K562 (cell line): Measurements from ENCODE around the gene DPM2. TPM values are rescaled to one million over a fixed set of nuclear protein-coding genes. Genes with fewer than 3 reads are reported as not detected.

Source experiments
- ATAC-seq: fragments of 200-7000 bp; cut with Tn5 transposase; 3 replicates; pipeline ENCODE4 v1.9.1; 2020; ENCODE audit warnings: moderate library complexity
- BruUV-seq: library from RNA; stranded (reverse); fragments of 400-500 nt; replicated peaks from 2 replicates; lab custom pipeline; 2021; lab: Mats Ljungman, UMichigan
- CTCF ChIA-PET: fragments of 300-600 bp; formaldehyde crosslinking; extraction: SDS; loops from one replicate; lab custom pipeline; 2021; ENCODE audit warnings: low intra/inter-chr PET ratio; lab: Yijun Ruan, JAX
- POLR2A ChIA-PET: fragments of 300-600, 350-650 bp; sonication (Branson Sonifier 250); formaldehyde crosslinking; extraction: SDS; loops from one replicate; lab custom pipeline; 2021; ENCODE audit warnings: antibody characterized with exemption, inconsistent platforms; lab: Yijun Ruan, JAX
- DNase-seq, 4 experiments: peaks; one replicate each; pipeline versions ENCODE4 v3.0.0 to v3.0.0-alpha.2; 2011 to 2018; ENCODE audit warnings: low spot score in 3 of 4, mixed read lengths in 3 of 4; ENCODE audit errors: extremely low read depth in 1 of 4
- FAIRE-seq: peaks from 2 replicates; lab custom pipeline; 2011; peaks lifted over from hg19 to GRCh38; lab: Jason Lieb, UNC
- H2AFZ ChIP-seq: 2 replicates; pipeline ENCODE4 v1.6.0; 2011; ENCODE audit warnings: low read depth, low read length, control low read depth, inconsistent platforms
- H3K27ac ChIP-seq: fragments of 200-600 bp; 3 replicates; pipeline ENCODE4 v1.8.0; 2011; ENCODE audit warnings: low read depth, mild to moderate bottlenecking, control low read depth, inconsistent platforms, low read length, moderate library complexity, mixed read lengths; ENCODE audit errors: extremely low read depth
- H3K27me3 ChIP-seq, 2 experiments: fragments of 300-600 bp in 1 of 2; 2 replicates in 1 of 2; 3 replicates in 1 of 2; pipeline versions ENCODE4 v1.6.0 to v1.8.0; 2011; ENCODE audit warnings: inconsistent platforms in 2 of 2, low read length in 2 of 2, mild to moderate bottlenecking in 1 of 2, mixed read lengths in 1 of 2, moderate library complexity in 1 of 2; ENCODE audit not compliant: control insufficient read depth in 2 of 2, insufficient read depth in 2 of 2
- H3K36me3 ChIP-seq: fragments of 300-600 bp; 3 replicates; pipeline ENCODE4 v1.8.0; 2011; ENCODE audit warnings: mild to moderate bottlenecking, low read length, inconsistent platforms; ENCODE audit not compliant: control insufficient read depth, insufficient read depth
- H3K4me1 ChIP-seq, 2 experiments: fragments of 200-600 bp in 1 of 2; replicated peaks in 1 of 2; 2 replicates in 1 of 2; 3 replicates in 1 of 2; pipeline versions ENCODE4 v1.5.1 to v1.8.0; 2011; ENCODE audit warnings: inconsistent platforms in 2 of 2, low read length in 2 of 2, mild to moderate bottlenecking in 1 of 2, mixed read lengths in 1 of 2, moderate library complexity in 1 of 2; ENCODE audit not compliant: control insufficient read depth in 2 of 2, insufficient read depth in 2 of 2
- H3K4me2 ChIP-seq: 2 replicates; pipeline ENCODE4 v1.6.1; 2011; ENCODE audit warnings: low read length, control low read depth, inconsistent platforms, mixed read lengths; ENCODE audit not compliant: insufficient read depth
- H3K4me3 ChIP-seq: fragments of 200-600 bp; sonication (generic), shearing (Covaris generic); 2 replicates; pipeline ENCODE4 v1.5.1; 2016; ENCODE audit warnings: control low read depth, inconsistent platforms
- H3K79me2 ChIP-seq: fragments of 200-600 bp; 3 replicates; pipeline ENCODE4 v1.8.0; 2011; ENCODE audit warnings: low read length, inconsistent platforms; ENCODE audit not compliant: control insufficient read depth, insufficient read depth
- H3K9ac ChIP-seq, 2 experiments: 2 replicates each; pipeline versions ENCODE4 v1.6.0 to v1.6.1; 2011; ENCODE audit warnings: low read depth in 2 of 2, low read length in 2 of 2, control low read depth in 1 of 2, inconsistent platforms in 1 of 2, mild to moderate bottlenecking in 1 of 2, mixed read lengths in 1 of 2; ENCODE audit not compliant: insufficient read depth in 1 of 2
- H3K9me1 ChIP-seq: one replicate; pipeline ENCODE4 v1.6.0; 2011; ENCODE audit warnings: inconsistent platforms, mild to moderate bottlenecking, low read length, moderate library complexity; ENCODE audit not compliant: control insufficient read depth, insufficient read depth
- H3K9me3 ChIP-seq: replicated peaks from 2 replicates; pipeline ENCODE4 v1.5.1; 2011; ENCODE audit warnings: low read depth, low read length, inconsistent platforms; ENCODE audit not compliant: control insufficient read depth, insufficient read depth
- H4K20me1 ChIP-seq: replicated peaks from 2 replicates; pipeline ENCODE4 v1.6.1; 2011; ENCODE audit warnings: low read length, inconsistent platforms, mixed read lengths; ENCODE audit not compliant: control insufficient read depth, insufficient read depth
- CTBP1 ChIP-seq: fragments of 450-650 bp; IDR thresholded peaks from 2 replicates; pipeline ENCODE4 v1.6.1; 2016; ENCODE audit warnings: borderline replicate concordance
- LEF1 ChIP-seq: fragments of 450-650 bp; IDR thresholded peaks from 2 replicates; pipeline ENCODE4 v1.6.1; 2016; ENCODE audit warnings: mild to moderate bottlenecking
- POLR2B ChIP-seq: fragments of 450-650 bp; IDR thresholded peaks from 2 replicates; pipeline ENCODE4 v1.6.1; 2018; ENCODE audit warnings: low read depth; ENCODE audit not compliant: partially characterized antibody
- USF1 ChIP-seq: sonication (generic); formaldehyde crosslinking; IDR thresholded peaks from 2 replicates; pipeline ENCODE4 v1.9.0; 2022; ENCODE audit warnings: mild to moderate bottlenecking, missing genetic modification reagents
- WGBS: fragments of 100-300 bp; shearing (Covaris generic); methylation state at CpG from one replicate; pipeline ENCODE4 v1.1.6; 2016; ENCODE audit warnings: low coverage, mixed read lengths; ENCODE audit not compliant: insufficient coverage; ENCODE audit errors: missing lambda C conversion rate; 5-methylcytosine and 5-hydroxymethylcytosine counted together
- in situ Hi-C: fragments of 300-500 bp; cut with MboI; formaldehyde crosslinking; loops from 4 replicates; pipeline ENCODE4 v1.15.0; 2018; ENCODE audit warnings: inconsistent platforms, mixed read lengths
- intact Hi-C: fragments of 100-400 bp; cut with micrococcal nuclease; formaldehyde crosslinking; loops from 2 replicates; pipeline ENCODE4 v1.14.2; 2022
- polyA plus RNA-seq, 8 experiments: library from polyadenylated mRNA; depleted of rRNA in 4 of 8; stranded (reverse) in 5 of 8; unstranded in 3 of 8; fragments of >200 nt; fragmentation: Nextera tagmentation in 2 of 8; fragmentation: Illumina TruSeq in 1 of 8; extraction: Ambion mirVana in 2 of 8; extraction: Trizol in 1 of 8; gene quantifications; 2 replicates each; pipeline versions ENCODE4 v1.2.1 to v1.2.3, GENCODE V29; 2011 to 2014; ENCODE audit warnings: inconsistent platforms in 1 of 8, missing spikeins in 1 of 8
- total RNA-seq, 7 experiments: library from RNA; depleted of rRNA in 6 of 7; stranded (reverse); fragments of >200 nt in 6 of 7; fragmentation: Illumina TruSeq in 2 of 7; extraction: Trizol in 2 of 7; gene quantifications; 2 replicates each; pipeline versions ENCODE4 v1.2.1 to v1.2.3, GENCODE V29; 2011 to 2021; ENCODE audit warnings: low replicate concordance in 1 of 7
- TF ChIP-seq, protein P1 (sequence below): sonication (generic); formaldehyde crosslinking; IDR thresholded peaks from 2 replicates; pipeline ENCODE4 v1.9.0; 2022; ENCODE audit warnings: mild to moderate bottlenecking, missing genetic modification reagents

The DPM2 gene
- total and polyA plus RNA-seq, 9 of the 15 experiments (the other 6 are each of a cell fraction or from before 2014, with no cell fraction given) = 43.5 to 126 (median 71.1) TPM

DNA sequence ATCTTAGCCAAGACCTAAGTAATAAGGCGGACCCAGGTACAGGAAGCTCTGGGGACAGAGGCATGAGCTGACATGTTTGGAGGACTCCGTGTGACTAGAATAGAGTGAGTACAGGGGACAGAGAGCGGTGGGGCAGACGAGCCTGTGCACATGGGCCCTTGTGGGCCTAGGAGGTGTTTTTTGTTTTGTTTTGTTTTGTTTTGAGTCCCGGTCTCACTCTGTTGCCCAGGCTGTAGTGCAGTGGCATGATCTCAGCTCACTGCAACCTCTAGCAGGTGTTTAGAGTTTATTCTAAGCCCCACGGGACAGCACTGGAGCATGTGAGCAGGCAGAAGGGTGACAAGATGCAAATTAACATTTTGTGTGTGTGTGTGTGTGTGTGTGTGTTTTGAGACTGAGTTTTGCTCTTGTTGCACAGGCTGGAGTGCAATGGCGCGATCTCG is 46.2 kb upstream of the DPM2 start:
- in situ Hi-C loops (no loop called here), intact Hi-C loops (no loop called here)
- Histone ChIP-seq H3K9me1 (no peaks in the 10 kb centered on the region), H2AFZ (peak overlapping the region; percentile 56), H3K27me3 (no peaks in the 10 kb centered on the region), H3K9me3 (no peaks in the 10 kb centered on the region), H3K4me2 (no peak overlapping the region), H3K4me1 (peaks cover 28 to 47% of the 10 kb centered on the region in 2 experiments; a peak in 4 of 5 replicates), H3K36me3 (no peaks in the 10 kb centered on the region), H3K9ac (no peak overlapping the region), H3K27ac (no peak overlapping the region), H3K4me3 (no peak overlapping the region), H4K20me1 (peaks cover 12% of the 10 kb centered on the region), H3K79me2 (peaks cover 15% of the 10 kb centered on the region)
- POLR2A ChIA-PET = interaction anchor here (0.6 to 1.6 kb wide), 2 partner anchors 16 to 23 kb away, joined by 3 to 4 read pairs; no protein-coding TSS in a partner anchor
- WGBS = 74% methylated on average over 9 of the region's 9 CpGs
- ATAC-seq (no peak), DNase-seq (no peak), FAIRE-seq (no peak)
- no TSS peak for BruUV-seq
- CTCF ChIA-PET = no interaction called here
- TF ChIP-seq USF1 (CRISPR knock-in tag) (0 out of 2 replicates have a peak, but pooled peaks have one; percentile 11), POLR2B (no peak), CTBP1 (no peak), LEF1 (no peak)
- TF ChIP-seq, protein P1, sequence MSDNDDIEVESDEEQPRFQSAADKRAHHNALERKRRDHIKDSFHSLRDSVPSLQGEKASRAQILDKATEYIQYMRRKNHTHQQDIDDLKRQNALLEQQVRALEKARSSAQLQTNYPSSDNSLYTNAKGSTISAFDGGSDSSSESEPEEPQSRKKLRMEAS = 0 out of 2 replicates have a peak, but pooled peaks have one; percentile 15
